ENCODE measurements around the gene RGS16. TPM values are rescaled to one million over a fixed set of nuclear protein-coding genes. Genes with fewer than 3 reads are reported as not detected.

RGS16 gene
- total and polyA plus RNA-seq, 9 of the 15 experiments (the other 6 are each of a cell fraction or from before 2014, with no cell fraction given): 0.07 to 0.55 (median 0.36) TPM

DNA sequence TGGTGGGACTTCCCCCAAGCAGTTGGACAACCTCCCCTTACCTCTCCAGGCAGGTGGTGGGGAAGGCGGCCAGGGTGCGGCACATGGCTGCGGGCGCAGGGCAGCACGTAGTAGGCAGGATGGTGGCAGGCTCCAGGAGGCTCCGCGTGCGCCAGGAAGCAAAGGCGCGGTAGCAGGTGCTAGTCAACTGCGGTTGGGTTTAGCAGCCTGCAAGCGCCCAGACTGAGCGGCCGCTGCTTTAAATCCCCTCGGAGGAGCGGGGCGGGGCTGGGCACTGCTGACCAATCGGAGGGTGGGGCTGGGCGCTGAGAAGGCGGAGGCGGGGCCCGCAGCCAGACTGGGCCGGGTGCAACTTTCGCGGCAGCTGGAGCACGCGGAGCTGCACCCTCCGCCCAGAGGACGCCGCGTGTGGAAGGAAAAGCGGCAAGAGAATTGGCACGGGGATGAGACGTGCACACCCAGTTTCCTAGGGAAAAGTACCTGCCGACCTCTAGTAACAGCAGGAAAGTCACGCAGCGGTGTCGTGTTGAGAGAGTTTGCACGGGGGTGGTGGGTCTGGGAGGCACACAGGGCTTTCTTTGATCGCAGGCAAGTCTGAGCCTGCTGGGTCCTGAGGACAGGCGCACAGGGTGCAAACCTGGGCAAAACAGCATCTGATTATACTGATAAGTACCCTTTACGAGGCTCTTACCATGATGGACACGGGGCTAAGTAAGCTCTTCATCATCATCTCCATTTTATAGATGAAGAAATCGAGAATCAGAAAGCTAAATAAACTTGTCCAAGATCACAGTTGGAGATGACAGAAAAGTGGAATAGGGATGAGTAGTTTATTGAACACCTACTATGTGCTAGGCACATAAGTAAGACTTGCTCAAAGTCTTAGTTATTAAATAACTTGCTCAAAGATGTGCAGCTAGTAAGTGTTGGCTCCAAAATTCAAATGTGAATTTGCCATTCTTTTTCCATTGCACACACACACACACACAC is at the start of gene RGS16 (continued):
- TF ChIP-seq, protein P1, sequence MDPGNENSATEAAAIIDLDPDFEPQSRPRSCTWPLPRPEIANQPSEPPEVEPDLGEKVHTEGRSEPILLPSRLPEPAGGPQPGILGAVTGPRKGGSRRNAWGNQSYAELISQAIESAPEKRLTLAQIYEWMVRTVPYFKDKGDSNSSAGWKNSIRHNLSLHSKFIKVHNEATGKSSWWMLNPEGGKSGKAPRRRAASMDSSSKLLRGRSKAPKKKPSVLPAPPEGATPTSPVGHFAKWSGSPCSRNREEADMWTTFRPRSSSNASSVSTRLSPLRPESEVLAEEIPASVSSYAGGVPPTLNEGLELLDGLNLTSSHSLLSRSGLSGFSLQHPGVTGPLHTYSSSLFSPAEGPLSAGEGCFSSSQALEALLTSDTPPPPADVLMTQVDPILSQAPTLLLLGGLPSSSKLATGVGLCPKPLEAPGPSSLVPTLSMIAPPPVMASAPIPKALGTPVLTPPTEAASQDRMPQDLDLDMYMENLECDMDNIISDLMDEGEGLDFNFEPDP (CRISPR knock-in tag; IDR thresholded peaks at IDR 0.05): no peak
- TF ChIP-seq, protein P2, sequence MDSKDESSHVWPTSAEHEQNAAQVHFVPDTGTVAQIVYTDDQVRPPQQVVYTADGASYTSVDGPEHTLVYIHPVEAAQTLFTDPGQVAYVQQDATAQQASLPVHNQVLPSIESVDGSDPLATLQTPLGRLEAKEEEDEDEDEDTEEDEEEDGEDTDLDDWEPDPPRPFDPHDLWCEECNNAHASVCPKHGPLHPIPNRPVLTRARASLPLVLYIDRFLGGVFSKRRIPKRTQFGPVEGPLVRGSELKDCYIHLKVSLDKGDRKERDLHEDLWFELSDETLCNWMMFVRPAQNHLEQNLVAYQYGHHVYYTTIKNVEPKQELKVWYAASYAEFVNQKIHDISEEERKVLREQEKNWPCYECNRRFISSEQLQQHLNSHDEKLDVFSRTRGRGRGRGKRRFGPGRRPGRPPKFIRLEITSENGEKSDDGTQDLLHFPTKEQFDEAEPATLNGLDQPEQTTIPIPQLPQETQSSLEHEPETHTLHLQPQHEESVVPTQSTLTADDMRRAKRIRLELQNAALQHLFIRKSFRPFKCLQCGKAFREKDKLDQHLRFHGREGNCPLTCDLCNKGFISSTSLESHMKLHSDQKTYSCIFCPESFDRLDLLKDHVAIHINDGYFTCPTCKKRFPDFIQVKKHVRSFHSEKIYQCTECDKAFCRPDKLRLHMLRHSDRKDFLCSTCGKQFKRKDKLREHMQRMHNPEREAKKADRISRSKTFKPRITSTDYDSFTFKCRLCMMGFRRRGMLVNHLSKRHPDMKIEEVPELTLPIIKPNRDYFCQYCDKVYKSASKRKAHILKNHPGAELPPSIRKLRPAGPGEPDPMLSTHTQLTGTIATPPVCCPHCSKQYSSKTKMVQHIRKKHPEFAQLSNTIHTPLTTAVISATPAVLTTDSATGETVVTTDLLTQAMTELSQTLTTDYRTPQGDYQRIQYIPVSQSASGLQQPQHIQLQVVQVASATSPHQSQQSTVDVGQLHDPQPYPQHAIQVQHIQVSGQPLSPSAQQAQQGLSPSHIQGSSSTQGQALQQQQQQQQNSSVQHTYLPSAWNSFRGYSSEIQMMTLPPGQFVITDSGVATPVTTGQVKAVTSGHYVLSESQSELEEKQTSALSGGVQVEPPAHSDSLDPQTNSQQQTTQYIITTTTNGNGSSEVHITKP (IDR thresholded peaks at IDR 0.05; ENCODE audit: partially characterized antibody): no peak
- TF ChIP-seq RBM14 (IDR thresholded peaks at IDR 0.05; ENCODE audit: borderline replicate concordance, insufficient read depth, low read depth, low read length) (no peak), FUS (optimal IDR thresholded peaks at IDR 0.05; ENCODE audit: low read depth, low read length) (no peak), CHD1 (IDR thresholded peaks at IDR 0.05; ENCODE audit: low read length) (no peak), NCOA2 (IDR thresholded peaks at IDR 0.05; ENCODE audit: partially characterized antibody in 2 of 2) (no peak), ZNF12 (CRISPR knock-in tag; IDR thresholded peaks at IDR 0.05) (no peak), MYNN (IDR thresholded peaks at IDR 0.05) (no peak), MYNN (CRISPR knock-in tag; IDR thresholded peaks at IDR 0.05) (no peak), ESRRA (IDR thresholded peaks at IDR 0.05; ENCODE audit: borderline replicate concordance, low read depth) (no peak)
- TF ChIP-seq, protein P3, sequence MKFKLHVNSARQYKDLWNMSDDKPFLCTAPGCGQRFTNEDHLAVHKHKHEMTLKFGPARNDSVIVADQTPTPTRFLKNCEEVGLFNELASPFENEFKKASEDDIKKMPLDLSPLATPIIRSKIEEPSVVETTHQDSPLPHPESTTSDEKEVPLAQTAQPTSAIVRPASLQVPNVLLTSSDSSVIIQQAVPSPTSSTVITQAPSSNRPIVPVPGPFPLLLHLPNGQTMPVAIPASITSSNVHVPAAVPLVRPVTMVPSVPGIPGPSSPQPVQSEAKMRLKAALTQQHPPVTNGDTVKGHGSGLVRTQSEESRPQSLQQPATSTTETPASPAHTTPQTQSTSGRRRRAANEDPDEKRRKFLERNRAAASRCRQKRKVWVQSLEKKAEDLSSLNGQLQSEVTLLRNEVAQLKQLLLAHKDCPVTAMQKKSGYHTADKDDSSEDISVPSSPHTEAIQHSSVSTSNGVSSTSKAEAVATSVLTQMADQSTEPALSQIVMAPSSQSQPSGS (CRISPR knock-in tag; IDR thresholded peaks at IDR 0.05): 0 out of 2 replicates have a peak, but pooled peaks have one; percentile 26
- TF ChIP-seq, protein P4, sequence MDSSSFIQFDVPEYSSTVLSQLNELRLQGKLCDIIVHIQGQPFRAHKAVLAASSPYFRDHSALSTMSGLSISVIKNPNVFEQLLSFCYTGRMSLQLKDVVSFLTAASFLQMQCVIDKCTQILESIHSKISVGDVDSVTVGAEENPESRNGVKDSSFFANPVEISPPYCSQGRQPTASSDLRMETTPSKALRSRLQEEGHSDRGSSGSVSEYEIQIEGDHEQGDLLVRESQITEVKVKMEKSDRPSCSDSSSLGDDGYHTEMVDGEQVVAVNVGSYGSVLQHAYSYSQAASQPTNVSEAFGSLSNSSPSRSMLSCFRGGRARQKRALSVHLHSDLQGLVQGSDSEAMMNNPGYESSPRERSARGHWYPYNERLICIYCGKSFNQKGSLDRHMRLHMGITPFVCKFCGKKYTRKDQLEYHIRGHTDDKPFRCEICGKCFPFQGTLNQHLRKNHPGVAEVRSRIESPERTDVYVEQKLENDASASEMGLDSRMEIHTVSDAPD (CRISPR knock-in tag; IDR thresholded peaks at IDR 0.05): no peak
- TF ChIP-seq, protein P5, sequence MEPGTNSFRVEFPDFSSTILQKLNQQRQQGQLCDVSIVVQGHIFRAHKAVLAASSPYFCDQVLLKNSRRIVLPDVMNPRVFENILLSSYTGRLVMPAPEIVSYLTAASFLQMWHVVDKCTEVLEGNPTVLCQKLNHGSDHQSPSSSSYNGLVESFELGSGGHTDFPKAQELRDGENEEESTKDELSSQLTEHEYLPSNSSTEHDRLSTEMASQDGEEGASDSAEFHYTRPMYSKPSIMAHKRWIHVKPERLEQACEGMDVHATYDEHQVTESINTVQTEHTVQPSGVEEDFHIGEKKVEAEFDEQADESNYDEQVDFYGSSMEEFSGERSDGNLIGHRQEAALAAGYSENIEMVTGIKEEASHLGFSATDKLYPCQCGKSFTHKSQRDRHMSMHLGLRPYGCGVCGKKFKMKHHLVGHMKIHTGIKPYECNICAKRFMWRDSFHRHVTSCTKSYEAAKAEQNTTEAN (CRISPR knock-in tag; IDR thresholded peaks at IDR 0.05): no peak
- TF ChIP-seq, protein P6, sequence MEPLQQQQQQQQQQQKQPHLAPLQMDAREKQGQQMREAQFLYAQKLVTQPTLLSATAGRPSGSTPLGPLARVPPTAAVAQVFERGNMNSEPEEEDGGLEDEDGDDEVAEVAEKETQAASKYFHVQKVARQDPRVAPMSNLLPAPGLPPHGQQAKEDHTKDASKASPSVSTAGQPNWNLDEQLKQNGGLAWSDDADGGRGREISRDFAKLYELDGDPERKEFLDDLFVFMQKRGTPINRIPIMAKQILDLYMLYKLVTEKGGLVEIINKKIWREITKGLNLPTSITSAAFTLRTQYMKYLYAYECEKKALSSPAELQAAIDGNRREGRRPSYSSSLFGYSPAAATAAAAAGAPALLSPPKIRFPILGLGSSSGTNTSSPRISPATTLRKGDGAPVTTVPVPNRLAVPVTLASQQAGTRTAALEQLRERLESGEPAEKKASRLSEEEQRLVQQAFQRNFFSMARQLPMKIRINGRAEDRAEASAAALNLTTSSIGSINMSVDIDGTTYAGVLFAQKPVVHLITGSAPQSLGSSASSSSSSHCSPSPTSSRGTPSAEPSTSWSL (CRISPR knock-in tag; IDR thresholded peaks at IDR 0.05; ENCODE audit: borderline replicate concordance): no peak

All from K562 (cell line).